Activated CD4-positive, alpha-beta T cell treated with anti-CD3 and anti-CD28 coated beads, Interleukin-2, amount 50 U/mL, for 16 hours (primary cell): ENCODE measurements around the gene AMH.

Source experiments
- DNase-seq: peaks from one replicate; pipeline ENCODE4 v3.0.0-alpha.2; 2020

AMH gene

GRCh38 chr19:2221918-2222317 is 27.2 kb upstream of the AMH start:
- DNase-seq, result no peak

GRCh38 chr19:2223391-2223790 is 25.7 kb upstream of the AMH start:
- DNase-seq, result no peak

GRCh38 chr19:2223959-2224358 is 25.2 kb upstream of the AMH start:
- DNase-seq, result no peak

GRCh38 chr19:2224754-2225349 is 24.3 kb upstream of the AMH start:
- no peak for DNase-seq

GRCh38 chr19:2225415-2226050 is 23.6 kb upstream of the AMH start:
- DNase-seq, result no peak

GRCh38 chr19:2226051-2226839 is 22.9 kb upstream of the AMH start:
- DNase-seq, result no peak

GRCh38 chr19:2226840-2227360 is 22.2 kb upstream of the AMH start:
- DNase-seq, result no peak

- DNase-seq, result no peak
These were observed 21.5 kb upstream of the AMH start for GRCh38 chr19:2227415-2228156.

GRCh38 chr19:2228157-2229030 is 20.7 kb upstream of the AMH start:
- DNase-seq, result no peak

GRCh38 chr19:2229103-2230032 is 19.8 kb upstream of the AMH start:
- no peak for DNase-seq

GRCh38 chr19:2230033-2230531 is 19.0 kb upstream of the AMH start:
- no peak for DNase-seq

- DNase-seq, result no peak
These were observed 18.2 kb upstream of the AMH start for GRCh38 chr19:2230807-2231533.

GRCh38 chr19:2231621-2232221 is 17.4 kb upstream of the AMH start:
- DNase-seq, result no peak

GRCh38 chr19:2232286-2233151 is 16.6 kb upstream of the AMH start:
- no peak for DNase-seq

GRCh38 chr19:2233601-2234280 is 15.4 kb upstream of the AMH start:
- no peak for DNase-seq

- no peak for DNase-seq
These were observed 14.1 kb upstream of the AMH start for GRCh38 chr19:2234996-2235380.

GRCh38 chr19:2235381-2236063 is 13.6 kb upstream of the AMH start:
- DNase-seq, result no peak

- no peak for DNase-seq
These were observed 13.1 kb upstream of the AMH start for GRCh38 chr19:2236064-2236313.
